PC-9 (cell line): ENCODE data around the gene SNX25. TPM values are rescaled to one million over a fixed set of nuclear protein-coding genes. Genes with fewer than 3 reads are reported as not detected.

Experiments used
- BruUV-seq: library from RNA; stranded (reverse); fragments of 400-500 nt; replicated peaks from 2 replicates; lab custom pipeline; 2021; lab: Mats Ljungman, UMichigan
- CTCF ChIA-PET: fragments of 300-600 bp; sonication (Branson Sonifier 250); formaldehyde crosslinking; loops from one replicate; lab custom pipeline; 2022; ENCODE audit warnings: antibody characterized with exemption; lab: Charles Lee
- POLR2A ChIA-PET: fragments of 300-600 bp; sonication (Branson Sonifier 250); formaldehyde crosslinking; loops from one replicate; lab custom pipeline; 2022; ENCODE audit warnings: antibody characterized with exemption; ENCODE audit not compliant: unreplicated experiment; lab: Charles Lee
- DNase-seq, 2 experiments: peaks; one replicate each; pipeline versions ENCODE4 v3.0.0 to v3.0.0-alpha.2; 2015 to 2022; ENCODE audit warnings: mixed read lengths in 1 of 2
- H2AFZ ChIP-seq: fragments of 200-600 bp; sonication (generic); 2 replicates; pipeline ENCODE4 v1.8.1; 2017; ENCODE audit warnings: antibody characterized with exemption
- H3F3A ChIP-seq: fragments of 200-600 bp; sonication (generic); 2 replicates; pipeline ENCODE4 v1.8.1; 2017; ENCODE audit warnings: antibody characterized with exemption, mild to moderate bottlenecking, low read depth; ENCODE audit not compliant: insufficient read depth
- H3K27ac ChIP-seq: fragments of 200-600 bp; sonication (generic); 2 replicates; pipeline ENCODE4 v1.6.1; 2016; ENCODE audit warnings: mixed run types
- H3K27me3 ChIP-seq: fragments of 200-600 bp; sonication (generic); 2 replicates; pipeline ENCODE4 v1.6.1; 2016; ENCODE audit warnings: low read depth, mixed run types; ENCODE audit not compliant: insufficient read depth
- H3K36me3 ChIP-seq: fragments of 200-600 bp; sonication (generic); 2 replicates; pipeline ENCODE4 v1.6.1; 2016; ENCODE audit warnings: low read depth, mixed run types
- H3K4me1 ChIP-seq: fragments of 200-600 bp; sonication (generic); replicated peaks from 2 replicates; pipeline ENCODE4 v1.6.1; 2016; ENCODE audit warnings: mixed run types; ENCODE audit not compliant: insufficient read depth
- H3K4me2 ChIP-seq: fragments of 200-600 bp; sonication (generic); 2 replicates; pipeline ENCODE4 v1.6.1; 2017; ENCODE audit warnings: mixed run types
- H3K4me3 ChIP-seq: fragments of 200-600 bp; sonication (generic); 2 replicates; pipeline ENCODE4 v1.6.1; 2016; ENCODE audit warnings: mixed run types
- H3K79me2 ChIP-seq: fragments of 200-600 bp; sonication (generic); 2 replicates; pipeline ENCODE4 v1.6.1; 2017; ENCODE audit warnings: low read depth, mixed run types
- H3K9me2 ChIP-seq: fragments of 200-600 bp; sonication (generic); 2 replicates; pipeline ENCODE4 v1.8.1; 2017; ENCODE audit warnings: mild to moderate bottlenecking; ENCODE audit not compliant: insufficient read depth
- H3K9me3 ChIP-seq: fragments of 200-600 bp; sonication (generic); 2 replicates; pipeline ENCODE4 v1.8.1; 2016; ENCODE audit warnings: low read depth; ENCODE audit not compliant: insufficient read depth
- H4K20me1 ChIP-seq: fragments of 200-600 bp; sonication (generic); 2 replicates; pipeline ENCODE4 v1.8.1; 2017; ENCODE audit not compliant: insufficient read depth
- EZH2 ChIP-seq: fragments of 200-600 bp; sonication (generic); IDR thresholded peaks from 2 replicates; pipeline ENCODE4 v1.8.0; 2017; ENCODE audit warnings: antibody characterized with exemption, low read depth
- intact Hi-C: fragments of 100-400 bp; cut with micrococcal nuclease; formaldehyde crosslinking; loops from one replicate; pipeline ENCODE4 v1.10.0; 2022; ENCODE audit not compliant: unreplicated experiment
- total RNA-seq: library from RNA; stranded (reverse); gene quantifications from 2 replicates; pipeline ENCODE4 v1.2.3, GENCODE V29; 2021
- TF ChIP-seq, protein P1 (sequence below): fragments of 200-600 bp; sonication (generic); conservative IDR thresholded peaks from 2 replicates; pipeline ENCODE4 v1.6.1; 2017; ENCODE audit warnings: mixed run types, antibody characterized with exemption, mild to moderate bottlenecking, moderate library complexity

The SNX25 gene
- total RNA-seq, 1 experiment from 2014 or later = 18.0 TPM

GRCh38 chr4:185212581-185212980, 3.2 kb downstream of the SNX25 start:
- no peaks in the 10 kb centered on the region for H3K27me3 ChIP-seq
- no TSS peak for BruUV-seq
- H3K79me2 ChIP-seq = peaks cover 16% of the 10 kb centered on the region; the same call in 1 of the 2 replicates

DNA sequence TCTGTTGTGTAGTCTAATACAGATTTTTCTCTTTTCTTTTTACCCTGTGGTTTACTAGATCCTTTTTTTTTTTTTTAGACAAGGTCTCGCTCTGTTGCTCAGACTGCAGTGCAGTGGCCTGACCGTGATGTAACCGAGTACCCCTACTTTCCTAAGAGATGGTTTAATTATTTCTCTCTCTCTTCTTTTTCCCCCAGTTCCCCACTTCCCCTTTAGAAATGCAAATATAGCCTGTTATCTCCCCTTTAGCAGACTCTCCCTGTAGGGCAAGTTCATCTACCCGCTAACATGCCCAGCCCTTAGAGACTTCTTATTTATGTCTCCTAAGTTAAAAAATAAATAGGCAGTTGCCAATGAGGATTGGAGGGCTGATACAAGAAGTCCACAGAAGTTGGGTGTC, 4.5 kb downstream of the SNX25 start:
- Histone ChIP-seq H3K27ac (no peak overlapping the region), H3K9me3 (no peaks in the 10 kb centered on the region), H3K36me3 (no peaks in the 10 kb centered on the region), H3K4me3 (no peak overlapping the region), H3K4me2 (no peak overlapping the region), H3F3A (no peaks in the 10 kb centered on the region), H3K9me2 (no peaks in the 10 kb centered on the region), H3K27me3 (no peaks in the 10 kb centered on the region), H3K4me1 (peaks cover 4% of the 10 kb centered on the region; the same call in 1 of the 2 replicates), H4K20me1 (no peaks in the 10 kb centered on the region), H3K79me2 (peaks cover 16% of the 10 kb centered on the region; the same call in 1 of the 2 replicates), H2AFZ (no peak overlapping the region)
- POLR2A ChIA-PET = no interaction called here
- intact Hi-C loops = loop anchor here (5.0 kb wide), 1 partner anchor 43 kb away; no protein-coding TSS in a partner anchor
- CTCF ChIA-PET = no interaction called here
- BruUV-seq = no TSS peak
- TF ChIP-seq, protein P1, sequence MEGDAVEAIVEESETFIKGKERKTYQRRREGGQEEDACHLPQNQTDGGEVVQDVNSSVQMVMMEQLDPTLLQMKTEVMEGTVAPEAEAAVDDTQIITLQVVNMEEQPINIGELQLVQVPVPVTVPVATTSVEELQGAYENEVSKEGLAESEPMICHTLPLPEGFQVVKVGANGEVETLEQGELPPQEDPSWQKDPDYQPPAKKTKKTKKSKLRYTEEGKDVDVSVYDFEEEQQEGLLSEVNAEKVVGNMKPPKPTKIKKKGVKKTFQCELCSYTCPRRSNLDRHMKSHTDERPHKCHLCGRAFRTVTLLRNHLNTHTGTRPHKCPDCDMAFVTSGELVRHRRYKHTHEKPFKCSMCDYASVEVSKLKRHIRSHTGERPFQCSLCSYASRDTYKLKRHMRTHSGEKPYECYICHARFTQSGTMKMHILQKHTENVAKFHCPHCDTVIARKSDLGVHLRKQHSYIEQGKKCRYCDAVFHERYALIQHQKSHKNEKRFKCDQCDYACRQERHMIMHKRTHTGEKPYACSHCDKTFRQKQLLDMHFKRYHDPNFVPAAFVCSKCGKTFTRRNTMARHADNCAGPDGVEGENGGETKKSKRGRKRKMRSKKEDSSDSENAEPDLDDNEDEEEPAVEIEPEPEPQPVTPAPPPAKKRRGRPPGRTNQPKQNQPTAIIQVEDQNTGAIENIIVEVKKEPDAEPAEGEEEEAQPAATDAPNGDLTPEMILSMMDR = no peak
- no peak for TF ChIP-seq EZH2
- no peak for DNase-seq

More at GRCh38 chr4:185212581-185212980, 3.2 kb downstream of the SNX25 start:
- H2AFZ ChIP-seq = no peak overlapping the region
- no peak for TF ChIP-seq EZH2
- TF ChIP-seq, protein P1 = no peak
- H3F3A ChIP-seq = no peaks in the 10 kb centered on the region
- no peak overlapping the region for H3K27ac ChIP-seq
- H3K4me3 ChIP-seq = no peak overlapping the region
- peaks cover 10% of the 10 kb centered on the region; the same call in 1 of the 2 replicates for H3K4me1 ChIP-seq
- H3K9me2 ChIP-seq = no peaks in the 10 kb centered on the region
- DNase-seq = no peak
- H3K36me3 ChIP-seq = no peaks in the 10 kb centered on the region
- intact Hi-C loops = loop anchor here (5.0 kb wide), 1 partner anchor 45 kb away; no protein-coding TSS in a partner anchor
- H3K4me2 ChIP-seq = no peak overlapping the region
- CTCF ChIA-PET = no interaction called here
- H4K20me1 ChIP-seq = no peaks in the 10 kb centered on the region
- POLR2A ChIA-PET = interaction anchor here (0.6 kb wide), 1 partner anchor 361 kb away, joined by 5 read pairs; no protein-coding TSS in a partner anchor
- no peaks in the 10 kb centered on the region for H3K9me3 ChIP-seq

- no peaks in the 10 kb centered on the region for H3K36me3 ChIP-seq
- POLR2A ChIA-PET = no interaction called here
- no peaks in the 10 kb centered on the region for H4K20me1 ChIP-seq
- 0 out of 2 replicates have a peak, but pooled peaks cover 4% of the 10 kb centered on the region for H3K4me1 ChIP-seq
- H3K27ac ChIP-seq = no peak overlapping the region
- H3F3A ChIP-seq = no peaks in the 10 kb centered on the region
- no peak overlapping the region for H3K4me3 ChIP-seq
- no TSS peak for BruUV-seq
- H3K9me3 ChIP-seq = no peaks in the 10 kb centered on the region
- no peaks in the 10 kb centered on the region for H3K9me2 ChIP-seq
- no peak overlapping the region for H3K4me2 ChIP-seq
- no peak overlapping the region for H2AFZ ChIP-seq
- no peaks in the 10 kb centered on the region for H3K27me3 ChIP-seq
- peaks cover 16% of the 10 kb centered on the region; the same call in 1 of the 2 replicates for H3K79me2 ChIP-seq
- CTCF ChIA-PET = no interaction called here
- no peak for DNase-seq
- intact Hi-C loops = no loop called here
- TF ChIP-seq EZH2 = no peak
Observed at GRCh38 chr4:185215261-185215660, 5.9 kb downstream of the SNX25 start.
